B cell (primary cell): Measurements from ENCODE around the gene NEUROG1. TPM values are rescaled to one million over a fixed set of nuclear protein-coding genes. Genes with fewer than 3 reads are reported as not detected.

Experiments
- ATAC-seq: fragments of 200-7000 bp; cut with Tn5 transposase; one replicate; pipeline ENCODE4 v1.10.0; 2021; ENCODE audit warnings: low read depth, mild to moderate bottlenecking, moderate number of reproducible peaks, moderate library complexity
- CTCF ChIA-PET: fragments of 350-600 bp; sonication (Branson Sonifier 250); formaldehyde crosslinking; loops from one replicate; lab custom pipeline; 2021; ENCODE audit warnings: antibody characterized with exemption, inconsistent platforms; lab: Charles Lee
- POLR2A ChIA-PET: fragments of 350-600 bp; sonication (Branson Sonifier 250); formaldehyde crosslinking; loops from one replicate; lab custom pipeline; 2021; ENCODE audit warnings: antibody characterized with exemption; lab: Charles Lee
- DNase-seq: peaks from one replicate; pipeline ENCODE4 v3.0.0; 2013
- H2AFZ ChIP-seq: 2 replicates; pipeline ENCODE4 v1.6.1; 2012; ENCODE audit warnings: mild to moderate bottlenecking, low read depth, low read length; ENCODE audit not compliant: insufficient read depth, poor library complexity, severe bottlenecking
- H3K27ac ChIP-seq, 2 donors: 1 replicate in 1 of 2; 2 replicates in 1 of 2; pipeline ENCODE4 v1.5.1; 2012 to 2013; ENCODE audit warnings: low read length in 2 of 2, mild to moderate bottlenecking in 2 of 2, moderate library complexity in 1 of 2
- H3K27me3 ChIP-seq, 4 experiments: fragments of 200-600 bp in 1 of 4; sonication (generic) in 1 of 4; replicated peaks in 1 of 4; 1 replicate in 2 of 4; 2 replicates in 2 of 4; pipeline versions ENCODE4 v1.6.1 to v1.7.0; 2013 to 2016; ENCODE audit warnings: low read length in 3 of 4, mild to moderate bottlenecking in 2 of 4, mixed read lengths in 1 of 4, moderate library complexity in 1 of 4; ENCODE audit not compliant: insufficient read depth in 4 of 4, control insufficient read depth in 3 of 4; ENCODE audit errors: control extremely low read depth in 1 of 4
- H3K36me3 ChIP-seq, 2 experiments: replicated peaks in 1 of 2; 1 replicate in 1 of 2; 2 replicates in 1 of 2; pipeline versions ENCODE4 v1.6.1 to v1.7.1; 2013; ENCODE audit warnings: low read length in 1 of 2; ENCODE audit not compliant: insufficient read depth in 2 of 2, control insufficient read depth in 1 of 2; ENCODE audit errors: control extremely low read depth in 1 of 2, extremely low read depth in 1 of 2
- H3K4me1 ChIP-seq, 2 donors: fragments of 200-600 bp in 1 of 2; sonication (generic) in 1 of 2; 1 replicate in 1 of 2; 2 replicates in 1 of 2; pipeline versions ENCODE4 v1.5.1 to v1.6.1; 2013 to 2017; ENCODE audit warnings: low read length in 2 of 2; ENCODE audit not compliant: control insufficient read depth in 2 of 2, insufficient read depth in 2 of 2
- H3K4me2 ChIP-seq: replicated peaks from 2 replicates; pipeline ENCODE3; 2012; ENCODE audit warnings: mild to moderate bottlenecking, low read depth, low read length; ENCODE audit not compliant: poor library complexity, severe bottlenecking
- H3K4me3 ChIP-seq, 5 experiments: fragments of 200-600 bp in 1 of 5; sonication (generic) in 1 of 5; 1 replicate in 3 of 5; 2 replicates in 2 of 5; pipeline versions ENCODE4 v1.5.1 to v1.7.0; 2011 to 2016; ENCODE audit warnings: low read length in 4 of 5, mild to moderate bottlenecking in 4 of 5, low read depth in 2 of 5, control low read depth in 1 of 5, moderate library complexity in 1 of 5; ENCODE audit not compliant: insufficient read depth in 1 of 5; ENCODE audit errors: control extremely low read depth in 1 of 5, extremely low read depth in 1 of 5
- H3K79me2 ChIP-seq: fragments of 200-600 bp; sonication (generic); one replicate; pipeline ENCODE4 v1.6.0; 2016; ENCODE audit warnings: low read length; ENCODE audit not compliant: control insufficient read depth, insufficient read depth
- H3K9ac ChIP-seq: fragments of 200-600 bp; sonication (generic); 2 replicates; pipeline ENCODE4 v1.6.1; 2017; ENCODE audit warnings: mild to moderate bottlenecking, low read length, moderate library complexity
- H3K9me3 ChIP-seq, 3 donors: one replicate each; pipeline versions ENCODE4 v1.6.1 to v1.7.1; 2013; ENCODE audit warnings: low read length in 2 of 3; ENCODE audit not compliant: control insufficient read depth in 2 of 3, insufficient read depth in 1 of 3; ENCODE audit errors: control extremely low read depth in 1 of 3
- H4K20me1 ChIP-seq: 2 replicates; pipeline ENCODE4 v1.6.0; 2012; ENCODE audit warnings: mild to moderate bottlenecking, low read length; ENCODE audit not compliant: insufficient read depth, control insufficient read depth, poor library complexity, severe bottlenecking
- H3K27ac Mint-ChIP-seq: one replicate; pipeline ENCODE4 v1.8.0; 2021; ENCODE audit warnings: mixed read lengths
- H3K27me3 Mint-ChIP-seq: one replicate; pipeline ENCODE4 v1.8.0; 2021; ENCODE audit warnings: mixed read lengths
- H3K4me1 Mint-ChIP-seq: one replicate; pipeline ENCODE4 v1.8.0; 2021; ENCODE audit warnings: mixed read lengths
- H3K4me3 Mint-ChIP-seq: one replicate; pipeline ENCODE4 v1.8.0; 2021; ENCODE audit warnings: mixed read lengths
- H3K9me3 Mint-ChIP-seq: one replicate; pipeline ENCODE4 v1.8.0; 2022; ENCODE audit warnings: mixed read lengths; ENCODE audit not compliant: insufficient read depth
- CTCF ChIP-seq: fragments of 200-600 bp; IDR thresholded peaks from one replicate; pipeline ENCODE4 v1.8.0; 2022; ENCODE audit warnings: antibody characterized with exemption, mild to moderate bottlenecking
- EZH2 ChIP-seq: IDR thresholded peaks from 2 replicates; pipeline ENCODE4 v1.6.1; 2012; ENCODE audit warnings: borderline replicate concordance, low read depth, mild to moderate bottlenecking, moderate library complexity, low read length; ENCODE audit not compliant: insufficient read depth, poor library complexity, severe bottlenecking
- WGBS: methylation state at CpG from one replicate; pipeline ENCODE4 v1.1.5; 2013; ENCODE audit warnings: missing lambda C conversion rate; ENCODE audit not compliant: insufficient coverage; 5-methylcytosine and 5-hydroxymethylcytosine counted together
- intact Hi-C: fragments of 100-400 bp; cut with micrococcal nuclease; formaldehyde crosslinking; loops from one replicate; pipeline ENCODE4 v1.10.0; 2022
- polyA plus RNA-seq: library from polyadenylated mRNA; depleted of rRNA; stranded (reverse); fragments of >200 nt; gene quantifications from 2 replicates; pipeline ENCODE4 v1.2.3, GENCODE V29; 2012
- total RNA-seq, 2 donors: library from RNA; stranded (reverse); fragments of 120-200 nt in 1 of 2; gene quantifications; 1 replicate in 1 of 2; 2 replicates in 1 of 2; pipeline versions ENCODE4 v1.2.3 to v1.2.4, GENCODE V29; 2013 to 2022

The NEUROG1 gene
- total and polyA plus RNA-seq, 2 donors (not counting 1 experiment from before 2014, with no cell fraction given): not detected

GRCh38 chr5:135547590-135548254, 12.0 kb upstream of the NEUROG1 start:
- Mint-ChIP-seq H3K4me1 (peaks cover 15% of the 10 kb centered on the region), H3K27ac (no peak overlapping the region), H3K27me3 (peaks cover 74% of the 10 kb centered on the region), H3K4me3 (no peak overlapping the region), H3K9me3 (no peaks in the 10 kb centered on the region)
- Histone ChIP-seq H3K9me3 (no peaks in the 10 kb centered on the region), H3K4me2 (no peak overlapping the region), H3K79me2 (no peaks in the 10 kb centered on the region), H3K36me3 (no peaks in the 10 kb centered on the region), H3K4me1 (peaks cover 20 to 21% of the 10 kb centered on the region in 2 donors), H3K27ac (no peak overlapping the region), H3K27me3 (peaks cover 0 to 36% (median 19%) of the 10 kb centered on the region in 4 experiments), H4K20me1 (no peaks in the 10 kb centered on the region), H3K9ac (no peak overlapping the region), H2AFZ (no peak overlapping the region), H3K4me3 (no peak overlapping the region)
- WGBS: 73% methylated on average over 5 of the region's 8 CpGs
- POLR2A ChIA-PET: no interaction called here
- no peak for DNase-seq
- TF ChIP-seq EZH2: no peak
- no peak for TF ChIP-seq CTCF
- no peak for ATAC-seq
- CTCF ChIA-PET: interaction anchor here (1.1 kb wide), 1 partner anchor 15 kb away, joined by 3 read pairs; no protein-coding TSS in a partner anchor
- intact Hi-C loops: no loop called here

GRCh38 chr5:135546912-135547311, 11.1 kb upstream of the NEUROG1 start:
- H3K9ac ChIP-seq: no peak overlapping the region
- H3K79me2 ChIP-seq: no peaks in the 10 kb centered on the region
- peaks cover 15% of the 10 kb centered on the region for H3K4me1 Mint-ChIP-seq
- H3K4me3 Mint-ChIP-seq: no peak overlapping the region
- no peak overlapping the region for H2AFZ ChIP-seq
- H3K4me3 ChIP-seq: no peak overlapping the region
- CTCF ChIA-PET: no interaction called here
- H3K27ac ChIP-seq: no peak overlapping the region
- no peak for ATAC-seq
- H3K9me3 Mint-ChIP-seq: no peaks in the 10 kb centered on the region
- peaks cover 0 to 37% (median 21%) of the 10 kb centered on the region in 4 experiments for H3K27me3 ChIP-seq
- no peak for DNase-seq
- no peak overlapping the region for H3K4me2 ChIP-seq
- H3K27ac Mint-ChIP-seq: no peak overlapping the region
- no peaks in the 10 kb centered on the region for H4K20me1 ChIP-seq
- H3K36me3 ChIP-seq: no peaks in the 10 kb centered on the region
- H3K9me3 ChIP-seq: no peaks in the 10 kb centered on the region
- peaks cover 20 to 21% of the 10 kb centered on the region in 2 donors for H3K4me1 ChIP-seq
- H3K27me3 Mint-ChIP-seq: peaks cover 72% of the 10 kb centered on the region
- intact Hi-C loops: no loop called here
- 63% methylated on average over 4 of the region's 4 CpGs for WGBS
- POLR2A ChIA-PET: no interaction called here
- no peak for TF ChIP-seq EZH2
- no peak for TF ChIP-seq CTCF
